Measurements from ENCODE around the gene SLAMF8.

- TF ChIP-seq POLR2A (IDR thresholded peaks at IDR 0.05) (no peak), POLR2AphosphoS5 (IDR thresholded peaks at IDR 0.05) (no peak)
- TF ChIP-seq, protein P1, sequence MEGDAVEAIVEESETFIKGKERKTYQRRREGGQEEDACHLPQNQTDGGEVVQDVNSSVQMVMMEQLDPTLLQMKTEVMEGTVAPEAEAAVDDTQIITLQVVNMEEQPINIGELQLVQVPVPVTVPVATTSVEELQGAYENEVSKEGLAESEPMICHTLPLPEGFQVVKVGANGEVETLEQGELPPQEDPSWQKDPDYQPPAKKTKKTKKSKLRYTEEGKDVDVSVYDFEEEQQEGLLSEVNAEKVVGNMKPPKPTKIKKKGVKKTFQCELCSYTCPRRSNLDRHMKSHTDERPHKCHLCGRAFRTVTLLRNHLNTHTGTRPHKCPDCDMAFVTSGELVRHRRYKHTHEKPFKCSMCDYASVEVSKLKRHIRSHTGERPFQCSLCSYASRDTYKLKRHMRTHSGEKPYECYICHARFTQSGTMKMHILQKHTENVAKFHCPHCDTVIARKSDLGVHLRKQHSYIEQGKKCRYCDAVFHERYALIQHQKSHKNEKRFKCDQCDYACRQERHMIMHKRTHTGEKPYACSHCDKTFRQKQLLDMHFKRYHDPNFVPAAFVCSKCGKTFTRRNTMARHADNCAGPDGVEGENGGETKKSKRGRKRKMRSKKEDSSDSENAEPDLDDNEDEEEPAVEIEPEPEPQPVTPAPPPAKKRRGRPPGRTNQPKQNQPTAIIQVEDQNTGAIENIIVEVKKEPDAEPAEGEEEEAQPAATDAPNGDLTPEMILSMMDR (IDR thresholded peaks at IDR 0.05 in 8 of 11, conservative IDR thresholded peaks at IDR 0.05 in 3 of 11) = no peak
Measured at GRCh38 chr1:159860456-159860855, 33.8 kb downstream of the SLAMF8 start.
